SK-N-SH (cell line): ENCODE data around the gene GRK1. TPM values are rescaled to one million over a fixed set of nuclear protein-coding genes. Genes with fewer than 3 reads are reported as not detected.

ENCODE experiments used
- CTCF ChIA-PET: fragments of 300-600, 350-600 bp; formaldehyde crosslinking; extraction: SDS; loops from one replicate; lab custom pipeline; 2021; lab: Yijun Ruan, JAX
- POLR2A ChIA-PET: fragments of 350-600 bp; sonication (Branson Sonifier 250); formaldehyde crosslinking; extraction: SDS; loops from one replicate; lab custom pipeline; 2020; ENCODE audit warnings: antibody characterized with exemption, inconsistent platforms; lab: Yijun Ruan, JAX
- DNase-seq: peaks from one replicate; pipeline ENCODE4 v3.0.0; 2012
- H2AFZ ChIP-seq: fragments of 200-600 bp; sonication (generic); 2 replicates; pipeline ENCODE4 v1.8.1; 2016; ENCODE audit warnings: antibody characterized with exemption, mild to moderate bottlenecking, low read depth
- H3F3A ChIP-seq: fragments of 200-600 bp; sonication (generic); replicated peaks from 2 replicates; pipeline ENCODE3; 2016; ENCODE audit warnings: antibody characterized with exemption, mild to moderate bottlenecking; ENCODE audit not compliant: insufficient read depth
- H3K27ac ChIP-seq, 2 experiments: fragments of 200-500 bp in 1 of 2; fragments of 200-600 bp in 1 of 2; sonication (Bioruptor generic) in 1 of 2; sonication (generic), shearing (Covaris generic) in 1 of 2; 2 replicates each; pipeline versions ENCODE4 v1.5.1 to v1.6.1; 2014 to 2016; ENCODE audit warnings: low read depth in 2 of 2, inconsistent platforms in 1 of 2, low read length in 1 of 2, mild to moderate bottlenecking in 1 of 2, mixed read lengths in 1 of 2
- H3K27me3 ChIP-seq: fragments of 200-600 bp; sonication (generic), shearing (Covaris generic); 2 replicates; pipeline ENCODE4 v1.6.1; 2016; ENCODE audit warnings: mixed run types; ENCODE audit not compliant: insufficient read depth
- H3K36me3 ChIP-seq, 2 experiments: fragments of 200-500 bp in 1 of 2; fragments of 200-600 bp in 1 of 2; sonication (Bioruptor generic) in 1 of 2; sonication (generic) in 1 of 2; replicated peaks in 1 of 2; 2 replicates each; pipeline versions ENCODE3 to v1.5.1; 2014 to 2016; ENCODE audit warnings: low read length in 1 of 2, mild to moderate bottlenecking in 1 of 2; ENCODE audit not compliant: insufficient read depth in 2 of 2, control insufficient read depth in 1 of 2
- H3K4me1 ChIP-seq, 2 experiments: fragments of 200-500 bp in 1 of 2; fragments of 200-600 bp in 1 of 2; sonication (Bioruptor generic) in 1 of 2; sonication (generic), shearing (Covaris generic) in 1 of 2; 2 replicates each; pipeline versions ENCODE4 v1.5.1 to v1.6.1; 2014 to 2016; ENCODE audit warnings: low read depth in 1 of 2, low read length in 1 of 2, mixed run types in 1 of 2; ENCODE audit not compliant: insufficient read depth in 2 of 2, control insufficient read depth in 1 of 2
- H3K4me2 ChIP-seq: fragments of 200-600 bp; sonication (generic), shearing (Covaris generic); 2 replicates; pipeline ENCODE4 v1.6.1; 2017; ENCODE audit warnings: mixed run types
- H3K4me3 ChIP-seq, 2 experiments: fragments of 200-500 bp in 1 of 2; fragments of 200-600 bp in 1 of 2; sonication (Bioruptor generic) in 1 of 2; sonication (generic), shearing (Covaris generic) in 1 of 2; 2 replicates each; pipeline versions ENCODE4 v1.5.1 to v1.8.1; 2014 to 2016; ENCODE audit warnings: low read depth in 2 of 2, inconsistent platforms in 1 of 2, low read length in 1 of 2, mild to moderate bottlenecking in 1 of 2, mixed read lengths in 1 of 2, moderate library complexity in 1 of 2
- H3K79me2 ChIP-seq: fragments of 200-600 bp; sonication (generic); 2 replicates; pipeline ENCODE4 v1.8.1; 2017; ENCODE audit warnings: mild to moderate bottlenecking; ENCODE audit not compliant: insufficient read depth
- H3K9ac ChIP-seq: fragments of 200-600 bp; sonication (generic); 2 replicates; pipeline ENCODE4 v1.6.1; 2017; ENCODE audit warnings: mixed run types
- H3K9me2 ChIP-seq: fragments of 200-600 bp; sonication (generic); 2 replicates; pipeline ENCODE4 v1.6.1; 2017; ENCODE audit warnings: mixed run types
- H3K9me3 ChIP-seq: fragments of 200-600 bp; sonication (generic); 2 replicates; pipeline ENCODE4 v1.6.1; 2017; ENCODE audit warnings: mixed run types, mild to moderate bottlenecking, moderate library complexity
- H4K20me1 ChIP-seq: fragments of 200-600 bp; sonication (generic); 2 replicates; pipeline ENCODE4 v1.6.1; 2017; ENCODE audit warnings: mild to moderate bottlenecking, mixed run types; ENCODE audit not compliant: insufficient read depth
- CHD2 ChIP-seq: fragments of 150-350 bp; IDR thresholded peaks from 2 replicates; pipeline ENCODE4 v1.6.1; 2018; ENCODE audit warnings: low read length; ENCODE audit not compliant: partially characterized antibody
- FOXM1 ChIP-seq: IDR thresholded peaks from 2 replicates; pipeline ENCODE4 v1.4.0; 2012; ENCODE audit warnings: low read depth, mild to moderate bottlenecking
- JUND ChIP-seq: IDR thresholded peaks from 2 replicates; pipeline ENCODE4 v1.4.0; 2012
- NFIC ChIP-seq: IDR thresholded peaks from 2 replicates; pipeline ENCODE4 v1.4.0; 2012; ENCODE audit warnings: borderline replicate concordance
- RAD21 ChIP-seq: IDR thresholded peaks from 2 replicates; pipeline ENCODE4 v1.6.1; 2012; ENCODE audit warnings: mild to moderate bottlenecking, low read length
- SIN3A ChIP-seq: IDR thresholded peaks from 2 replicates; pipeline ENCODE4 v1.6.1; 2012; ENCODE audit warnings: low read depth, mild to moderate bottlenecking, low read length, moderate library complexity, borderline replicate concordance
- SMC3 ChIP-seq: IDR thresholded peaks from 2 replicates; pipeline ENCODE4 v1.6.1; 2012; ENCODE audit warnings: low read depth, low read length, improper control_type of control experiment
- TAF1 ChIP-seq: IDR thresholded peaks from 2 replicates; pipeline ENCODE4 v1.6.1; 2012; ENCODE audit warnings: low read depth, mild to moderate bottlenecking, low read length, moderate library complexity, borderline replicate concordance
- USF2 ChIP-seq: fragments of 150-350 bp; IDR thresholded peaks from 2 replicates; pipeline ENCODE4 v1.6.1; 2017; ENCODE audit warnings: antibody characterized with exemption, low read length, low read depth, borderline replicate concordance
- YY1 ChIP-seq: IDR thresholded peaks from 2 replicates; pipeline ENCODE4 v1.4.0; 2012; ENCODE audit warnings: low read depth, mild to moderate bottlenecking
- WGBS: methylation state at CpG from one replicate; pipeline ENCODE4 v1.1.6; 2017; ENCODE audit warnings: low lambda C conversion rate; 5-methylcytosine and 5-hydroxymethylcytosine counted together
- polyA plus RNA-seq, 3 experiments: library from polyadenylated mRNA; depleted of rRNA; stranded (reverse); fragments of >200 nt; gene quantifications; 2 replicates each; pipeline ENCODE4 v1.2.3, GENCODE V29; 2012
- TF ChIP-seq, protein P1 (sequence below): fragments of 200-600 bp; sonication (generic); IDR thresholded peaks from 2 replicates; pipeline ENCODE4 v1.6.1; 2017; ENCODE audit warnings: antibody characterized with exemption, mild to moderate bottlenecking, moderate library complexity
- TF ChIP-seq, protein P2 (sequence below): fragments of 150-350 bp; IDR thresholded peaks from 2 replicates; pipeline ENCODE4 v1.6.1; 2016; ENCODE audit warnings: mild to moderate bottlenecking, low read depth, low read length

GRK1 gene
- polyA plus RNA-seq, 1 of the 3 experiments (the other 2 are of a cell fraction) = 0.12 TPM

GRCh38 chr13:113730831-113731191 is 63.8 kb downstream of the GRK1 start:
- peaks cover 0 to 20% of the 10 kb centered on the region in 2 experiments; a peak in 1 of 4 replicates for H3K4me1 ChIP-seq
- no peaks in the 10 kb centered on the region for H3K9me2 ChIP-seq
- no peaks in the 10 kb centered on the region for H3K36me3 ChIP-seq
- CTCF ChIA-PET = no interaction called here
- DNase-seq = no peak
- no peaks in the 10 kb centered on the region for H4K20me1 ChIP-seq
- H3K9me3 ChIP-seq = no peaks in the 10 kb centered on the region
- no peak overlapping the region for H3K4me2 ChIP-seq
- no peak overlapping the region for H2AFZ ChIP-seq
- H3F3A ChIP-seq = peaks cover 6% of the 10 kb centered on the region
- H3K27ac ChIP-seq = no peak overlapping the region
- H3K79me2 ChIP-seq = no peaks in the 10 kb centered on the region
- 100% methylated on average over 4 of the region's 4 CpGs for WGBS
- H3K4me3 ChIP-seq = no peak overlapping the region
- no peaks in the 10 kb centered on the region for H3K27me3 ChIP-seq
- POLR2A ChIA-PET = interaction anchor here (0.6 kb wide), 1 partner anchor 596 kb away, joined by 3 read pairs; no protein-coding TSS in a partner anchor
- H3K9ac ChIP-seq = no peak overlapping the region
- TF ChIP-seq, protein P1, sequence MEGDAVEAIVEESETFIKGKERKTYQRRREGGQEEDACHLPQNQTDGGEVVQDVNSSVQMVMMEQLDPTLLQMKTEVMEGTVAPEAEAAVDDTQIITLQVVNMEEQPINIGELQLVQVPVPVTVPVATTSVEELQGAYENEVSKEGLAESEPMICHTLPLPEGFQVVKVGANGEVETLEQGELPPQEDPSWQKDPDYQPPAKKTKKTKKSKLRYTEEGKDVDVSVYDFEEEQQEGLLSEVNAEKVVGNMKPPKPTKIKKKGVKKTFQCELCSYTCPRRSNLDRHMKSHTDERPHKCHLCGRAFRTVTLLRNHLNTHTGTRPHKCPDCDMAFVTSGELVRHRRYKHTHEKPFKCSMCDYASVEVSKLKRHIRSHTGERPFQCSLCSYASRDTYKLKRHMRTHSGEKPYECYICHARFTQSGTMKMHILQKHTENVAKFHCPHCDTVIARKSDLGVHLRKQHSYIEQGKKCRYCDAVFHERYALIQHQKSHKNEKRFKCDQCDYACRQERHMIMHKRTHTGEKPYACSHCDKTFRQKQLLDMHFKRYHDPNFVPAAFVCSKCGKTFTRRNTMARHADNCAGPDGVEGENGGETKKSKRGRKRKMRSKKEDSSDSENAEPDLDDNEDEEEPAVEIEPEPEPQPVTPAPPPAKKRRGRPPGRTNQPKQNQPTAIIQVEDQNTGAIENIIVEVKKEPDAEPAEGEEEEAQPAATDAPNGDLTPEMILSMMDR = 0 out of 2 replicates have a peak, but pooled peaks have one; percentile 10
- no peak for TF ChIP-seq USF2
- TF ChIP-seq, all 33 proteins: peak for 1

DNA sequence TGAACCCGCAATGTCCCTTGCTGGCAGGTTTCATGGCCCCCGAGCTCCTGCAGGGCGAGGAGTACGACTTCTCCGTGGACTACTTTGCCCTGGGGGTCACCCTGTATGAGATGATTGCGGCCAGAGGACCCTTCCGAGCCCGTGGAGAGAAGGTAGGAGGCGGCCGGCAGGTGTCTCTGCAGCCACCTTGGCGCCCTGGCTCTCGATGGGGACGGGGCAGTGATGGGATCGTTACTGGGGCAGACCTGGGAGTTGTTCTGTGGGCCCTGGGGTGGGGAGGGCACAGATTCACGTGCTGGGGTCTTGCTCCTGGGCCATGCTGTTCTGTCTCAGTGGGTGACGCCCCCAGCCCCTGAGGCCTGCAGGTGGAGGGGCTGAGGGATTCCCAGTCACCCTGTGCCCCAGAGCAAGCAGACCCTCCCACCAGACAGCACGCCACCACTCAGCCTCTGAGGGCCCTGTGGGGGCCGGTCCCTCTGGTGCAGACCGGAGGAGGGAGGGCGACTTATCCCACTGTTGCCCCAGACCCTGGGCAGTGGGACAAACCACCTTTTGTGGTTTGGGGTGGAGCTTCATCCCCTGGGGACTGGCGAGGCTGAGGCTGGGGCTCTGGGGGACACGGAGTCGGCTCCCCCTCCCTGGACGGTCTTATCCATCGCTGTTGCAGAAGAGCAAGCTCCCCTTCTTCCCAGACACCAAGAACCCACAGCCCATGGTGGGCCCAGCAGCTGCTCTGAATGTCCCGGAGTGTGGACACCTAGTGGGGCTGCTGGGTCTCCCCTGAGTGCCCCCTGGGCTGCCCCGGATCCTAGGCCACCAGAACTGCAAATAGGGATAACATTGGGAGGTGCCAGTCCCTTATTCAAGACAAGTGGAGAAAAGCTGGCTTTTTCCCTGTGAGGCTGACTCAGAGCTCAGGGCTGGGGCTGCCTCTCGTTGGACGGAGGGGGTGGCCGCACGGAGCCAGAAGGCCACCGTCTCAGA is 64.5 kb downstream of the GRK1 start:
- H2AFZ ChIP-seq = no peak overlapping the region
- DNase-seq = no peak
- peaks cover 0 to 19% of the 10 kb centered on the region in 2 experiments; a peak in 1 of 4 replicates for H3K4me1 ChIP-seq
- no peaks in the 10 kb centered on the region for H3K27me3 ChIP-seq
- no peaks in the 10 kb centered on the region for H4K20me1 ChIP-seq
- no peak overlapping the region for H3K4me3 ChIP-seq
- TF ChIP-seq SIN3A (no peak), NFIC (no peak), RAD21 (no peak), TAF1 (no peak), YY1 (no peak), JUND (no peak), CHD2 (no peak), FOXM1 (no peak), SMC3 (no peak)
- TF ChIP-seq, protein P2, sequence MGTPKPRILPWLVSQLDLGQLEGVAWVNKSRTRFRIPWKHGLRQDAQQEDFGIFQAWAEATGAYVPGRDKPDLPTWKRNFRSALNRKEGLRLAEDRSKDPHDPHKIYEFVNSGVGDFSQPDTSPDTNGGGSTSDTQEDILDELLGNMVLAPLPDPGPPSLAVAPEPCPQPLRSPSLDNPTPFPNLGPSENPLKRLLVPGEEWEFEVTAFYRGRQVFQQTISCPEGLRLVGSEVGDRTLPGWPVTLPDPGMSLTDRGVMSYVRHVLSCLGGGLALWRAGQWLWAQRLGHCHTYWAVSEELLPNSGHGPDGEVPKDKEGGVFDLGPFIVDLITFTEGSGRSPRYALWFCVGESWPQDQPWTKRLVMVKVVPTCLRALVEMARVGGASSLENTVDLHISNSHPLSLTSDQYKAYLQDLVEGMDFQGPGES = no peak
- no peak overlapping the region for H3K27ac ChIP-seq
- ChIA-PET CTCF (no interaction called here), POLR2A (no interaction called here)
- H3K79me2 ChIP-seq = no peaks in the 10 kb centered on the region
- H3K9ac ChIP-seq = no peak overlapping the region
- H3K36me3 ChIP-seq = no peaks in the 10 kb centered on the region
- WGBS = 74% methylated on average over 20 of the region's 32 CpGs
- H3K4me2 ChIP-seq = no peak overlapping the region
- no peaks in the 10 kb centered on the region for H3K9me2 ChIP-seq
- peaks cover 4% of the 10 kb centered on the region for H3F3A ChIP-seq
- H3K9me3 ChIP-seq = no peaks in the 10 kb centered on the region
